ENCODE data around the gene SLC46A1.
A peak's percentile ranks its signal among the peaks of the same experiment; 100 is the strongest.

Gene SLC46A1

DNA sequence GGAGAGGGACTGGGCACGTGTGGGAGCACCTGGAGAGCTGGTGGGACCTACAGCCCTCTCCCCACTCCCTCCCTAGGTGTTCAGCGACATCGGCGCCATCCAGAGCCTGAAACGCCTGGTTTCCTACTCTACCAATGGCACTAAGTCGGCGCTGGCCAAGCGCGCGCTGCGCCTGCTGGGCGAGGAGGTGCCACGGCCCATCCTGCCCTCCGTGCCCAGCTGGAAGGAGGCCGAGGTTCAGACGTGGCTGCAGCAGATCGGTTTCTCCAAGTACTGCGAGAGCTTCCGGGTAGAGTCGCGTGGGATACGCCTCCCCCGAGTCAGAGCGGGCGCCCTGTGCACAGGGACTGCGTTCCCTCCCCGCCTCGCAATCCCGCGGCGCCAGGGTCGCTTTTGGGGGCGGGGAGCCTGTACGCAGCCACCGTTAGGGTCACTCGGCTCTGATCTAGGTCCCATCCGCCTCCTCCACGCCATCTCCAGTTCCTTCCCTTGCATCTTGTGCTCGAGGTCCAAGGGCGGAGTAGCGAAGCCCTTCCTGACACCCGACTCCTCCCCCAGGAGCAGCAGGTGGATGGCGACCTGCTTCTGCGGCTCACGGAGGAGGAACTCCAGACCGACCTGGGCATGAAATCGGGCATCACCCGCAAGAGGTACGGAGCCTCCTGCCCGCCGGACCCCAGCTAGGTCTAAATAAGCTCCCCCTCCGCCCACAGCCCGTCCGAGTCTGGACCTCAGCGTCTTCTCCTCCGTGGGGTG lies 21.6 kb downstream of the SLC46A1 start:
- Histone ChIP-seq H3K27me3 (ENCODE audit: control insufficient read depth, low read length) (no peaks in the 10 kb centered on the region), H4K20me1 (ENCODE audit: control insufficient read depth, insufficient read depth, low read depth, low read length) (no peaks in the 10 kb centered on the region)

GRCh38 chr17:28381141-28381825 lies 24.7 kb downstream of the SLC46A1 start:
- Histone ChIP-seq H4K20me1 (ENCODE audit: control insufficient read depth, insufficient read depth, low read depth, low read length) (no peaks in the 10 kb centered on the region), H3K4me1 (ENCODE audit: control insufficient read depth, low read length) (no peaks in the 10 kb centered on the region), H3K4me2 (ENCODE audit: low read length) (no peak overlapping the region), H3K27me3 (ENCODE audit: control insufficient read depth, low read length) (no peaks in the 10 kb centered on the region), H3K79me2 (ENCODE audit: control insufficient read depth, low read length) (no peaks in the 10 kb centered on the region), H3K4me3 (ENCODE audit: low read length) (no peak overlapping the region), H3K36me3 (ENCODE audit: control insufficient read depth, low read length) (no peaks in the 10 kb centered on the region), H3K9me2 (replicated peaks; ENCODE audit: control insufficient read depth, low read length) (no peaks in the 10 kb centered on the region), H3K27ac (ENCODE audit: low read depth, low read length) (no peak overlapping the region), H3F3A (ENCODE audit: control insufficient read depth, insufficient read depth) (no peaks in the 10 kb centered on the region), H3K9me3 (ENCODE audit: control insufficient read depth, insufficient read depth, low read length) (no peaks in the 10 kb centered on the region)
- TF ChIP-seq EZH2phosphoT487 (IDR thresholded peaks at IDR 0.05; ENCODE audit: borderline replicate concordance, low read length): no peak
- TF ChIP-seq, protein P1, sequence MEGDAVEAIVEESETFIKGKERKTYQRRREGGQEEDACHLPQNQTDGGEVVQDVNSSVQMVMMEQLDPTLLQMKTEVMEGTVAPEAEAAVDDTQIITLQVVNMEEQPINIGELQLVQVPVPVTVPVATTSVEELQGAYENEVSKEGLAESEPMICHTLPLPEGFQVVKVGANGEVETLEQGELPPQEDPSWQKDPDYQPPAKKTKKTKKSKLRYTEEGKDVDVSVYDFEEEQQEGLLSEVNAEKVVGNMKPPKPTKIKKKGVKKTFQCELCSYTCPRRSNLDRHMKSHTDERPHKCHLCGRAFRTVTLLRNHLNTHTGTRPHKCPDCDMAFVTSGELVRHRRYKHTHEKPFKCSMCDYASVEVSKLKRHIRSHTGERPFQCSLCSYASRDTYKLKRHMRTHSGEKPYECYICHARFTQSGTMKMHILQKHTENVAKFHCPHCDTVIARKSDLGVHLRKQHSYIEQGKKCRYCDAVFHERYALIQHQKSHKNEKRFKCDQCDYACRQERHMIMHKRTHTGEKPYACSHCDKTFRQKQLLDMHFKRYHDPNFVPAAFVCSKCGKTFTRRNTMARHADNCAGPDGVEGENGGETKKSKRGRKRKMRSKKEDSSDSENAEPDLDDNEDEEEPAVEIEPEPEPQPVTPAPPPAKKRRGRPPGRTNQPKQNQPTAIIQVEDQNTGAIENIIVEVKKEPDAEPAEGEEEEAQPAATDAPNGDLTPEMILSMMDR (IDR thresholded peaks at IDR 0.05; ENCODE audit: low read depth, low read length, poor library complexity, severe bottlenecking): no peak

More for the DNA sequence above, 21.6 kb downstream of the SLC46A1 start:
- Histone ChIP-seq H3K4me2 (ENCODE audit: low read length) (peak overlapping the region; percentile 6), H3K27ac (ENCODE audit: low read depth, low read length) (no peak overlapping the region), H3K36me3 (ENCODE audit: control insufficient read depth, low read length) (peaks cover 2% of the 10 kb centered on the region; the same call in 1 of the 2 replicates), H3K4me1 (ENCODE audit: control insufficient read depth, low read length) (no peaks in the 10 kb centered on the region), H3K4me3 (ENCODE audit: low read length) (no peak overlapping the region), H3F3A (ENCODE audit: control insufficient read depth, insufficient read depth) (no peaks in the 10 kb centered on the region), H3K9me3 (ENCODE audit: control insufficient read depth, insufficient read depth, low read length) (no peaks in the 10 kb centered on the region), H3K9me2 (replicated peaks; ENCODE audit: control insufficient read depth, low read length) (no peaks in the 10 kb centered on the region), H3K79me2 (ENCODE audit: control insufficient read depth, low read length) (no peaks in the 10 kb centered on the region)
- no peak for TF ChIP-seq EZH2phosphoT487 (IDR thresholded peaks at IDR 0.05; ENCODE audit: borderline replicate concordance, low read length)
- TF ChIP-seq, protein P1 (IDR thresholded peaks at IDR 0.05; ENCODE audit: low read depth, low read length, poor library complexity, severe bottlenecking): no peak

DNA sequence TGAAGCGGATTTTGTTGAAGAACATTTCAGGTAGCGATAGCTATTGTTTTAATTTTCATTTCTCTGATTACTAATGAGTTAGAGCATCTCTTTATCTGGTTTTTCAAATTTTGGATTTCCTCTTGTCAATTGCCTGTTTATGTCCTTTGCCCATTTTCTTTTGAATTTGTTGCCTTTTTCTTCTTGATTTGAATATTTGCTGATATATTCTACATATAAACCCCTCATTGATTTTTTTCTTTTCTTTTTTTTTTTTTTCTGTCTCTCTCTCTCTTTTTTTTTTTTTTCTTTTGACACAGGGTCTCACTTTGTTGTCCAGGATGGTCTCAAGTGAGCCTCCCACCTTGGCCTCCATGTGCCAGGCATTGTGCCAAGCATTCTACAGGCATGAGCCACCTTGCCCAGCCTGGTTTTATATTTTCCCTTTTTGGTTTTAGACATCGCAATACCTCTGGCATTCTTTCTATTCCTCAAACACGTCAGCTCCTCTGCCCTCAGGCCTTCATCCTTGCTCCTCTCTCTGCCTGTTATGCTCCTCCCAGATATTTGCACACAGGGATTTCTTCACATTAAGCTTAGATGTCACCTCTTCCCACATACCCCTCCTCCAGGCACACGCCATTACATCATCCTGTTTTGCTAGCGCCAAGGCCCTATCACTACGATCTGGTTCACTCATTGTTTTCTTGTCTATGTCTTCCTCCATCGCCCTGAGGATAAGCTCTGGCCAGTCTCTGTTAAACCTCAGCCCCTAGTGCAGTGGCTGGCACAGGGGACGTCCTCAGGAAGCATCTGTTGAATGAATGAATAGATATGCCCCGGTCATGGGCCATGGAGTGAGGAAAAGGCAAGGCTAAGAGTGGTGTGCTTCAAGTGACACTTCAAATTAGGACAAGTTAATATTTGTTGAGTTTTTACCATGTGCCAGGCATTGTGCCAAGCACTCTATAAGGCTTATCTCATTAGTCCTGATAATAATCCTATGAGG lies 25.9 kb downstream of the SLC46A1 start:
- Histone ChIP-seq H3F3A (ENCODE audit: control insufficient read depth, insufficient read depth) (no peaks in the 10 kb centered on the region), H3K79me2 (ENCODE audit: control insufficient read depth, low read length) (no peaks in the 10 kb centered on the region), H3K27me3 (ENCODE audit: control insufficient read depth, low read length) (no peaks in the 10 kb centered on the region), H3K9me3 (ENCODE audit: control insufficient read depth, insufficient read depth, low read length) (no peaks in the 10 kb centered on the region), H3K4me1 (ENCODE audit: control insufficient read depth, low read length) (no peaks in the 10 kb centered on the region), H3K4me3 (ENCODE audit: low read length) (no peak overlapping the region), H3K36me3 (ENCODE audit: control insufficient read depth, low read length) (no peaks in the 10 kb centered on the region), H3K9me2 (replicated peaks; ENCODE audit: control insufficient read depth, low read length) (no peaks in the 10 kb centered on the region), H4K20me1 (ENCODE audit: control insufficient read depth, insufficient read depth, low read depth, low read length) (no peaks in the 10 kb centered on the region), H3K4me2 (ENCODE audit: low read length) (no peak overlapping the region), H3K27ac (ENCODE audit: low read depth, low read length) (no peak overlapping the region)
- TF ChIP-seq, protein P1 (IDR thresholded peaks at IDR 0.05; ENCODE audit: low read depth, low read length, poor library complexity, severe bottlenecking): no peak
- no peak for TF ChIP-seq EZH2phosphoT487 (IDR thresholded peaks at IDR 0.05; ENCODE audit: borderline replicate concordance, low read length)
